DND-41 (cell line): Measurements from ENCODE around the gene PRPS1.

Source experiments
- ATAC-seq: fragments of 200-7000 bp; cut with Tn5 transposase; 3 replicates; pipeline ENCODE4 v1.9.1; 2021; ENCODE audit warnings: low read depth; ENCODE audit not compliant: insufficient read depth
- DNase-seq: peaks from one replicate; pipeline ENCODE4 v3.0.0-alpha.2; 2020
- H2AFZ ChIP-seq: 2 replicates; pipeline ENCODE4 v1.6.0; 2012; ENCODE audit warnings: low read depth, low read length
- H3K27ac ChIP-seq: 2 replicates; pipeline ENCODE4 v1.5.1; 2012; ENCODE audit warnings: low read length, inconsistent platforms
- H3K27me3 ChIP-seq: fragments of 200-600 bp; sonication (generic); 2 replicates; pipeline ENCODE4 v1.6.0; 2012; ENCODE audit warnings: low read length, mild to moderate bottlenecking, inconsistent platforms; ENCODE audit not compliant: insufficient read depth, poor library complexity
- H3K36me3 ChIP-seq: 2 replicates; pipeline ENCODE4 v1.5.1; 2012; ENCODE audit warnings: low read length, inconsistent platforms; ENCODE audit not compliant: insufficient read depth
- H3K4me1 ChIP-seq: 2 replicates; pipeline ENCODE4 v1.5.1; 2012; ENCODE audit warnings: mild to moderate bottlenecking, low read length; ENCODE audit not compliant: insufficient read depth
- H3K4me2 ChIP-seq: 2 replicates; pipeline ENCODE4 v1.6.0; 2012; ENCODE audit warnings: mild to moderate bottlenecking, moderate library complexity, low read length, inconsistent platforms; ENCODE audit not compliant: insufficient read depth
- H3K4me3 ChIP-seq, 2 experiments: fragments of 200-600 bp in 1 of 2; shearing (Covaris generic) in 1 of 2; 2 replicates each; pipeline ENCODE4 v1.5.1; 2012 to 2016; ENCODE audit warnings: inconsistent platforms in 2 of 2, low read length in 2 of 2, mild to moderate bottlenecking in 2 of 2, low read depth in 1 of 2, moderate library complexity in 1 of 2
- H3K79me2 ChIP-seq: 2 replicates; pipeline ENCODE4 v1.6.0; 2012; ENCODE audit warnings: low read length, inconsistent platforms; ENCODE audit not compliant: insufficient read depth
- H3K9ac ChIP-seq: 2 replicates; pipeline ENCODE4 v1.6.0; 2012; ENCODE audit warnings: low read depth, mild to moderate bottlenecking, inconsistent platforms, low read length, moderate library complexity
- H3K9me3 ChIP-seq: 2 replicates; pipeline ENCODE4 v1.5.1; 2012; ENCODE audit warnings: low read length, moderate library complexity, mild to moderate bottlenecking, inconsistent platforms; ENCODE audit not compliant: insufficient read depth, severe bottlenecking
- H4K20me1 ChIP-seq: 2 replicates; pipeline ENCODE4 v1.6.0; 2012; ENCODE audit warnings: low read length; ENCODE audit not compliant: insufficient read depth
- CTCF ChIP-seq: IDR thresholded peaks from 2 replicates; pipeline ENCODE4 v1.5.1; 2012; ENCODE audit warnings: borderline replicate concordance, low read length, moderate library complexity, mild to moderate bottlenecking; ENCODE audit not compliant: poor library complexity, severe bottlenecking; ENCODE audit errors: extremely low read depth
- EZH2 ChIP-seq: IDR thresholded peaks from 3 replicates; pipeline ENCODE4 v1.6.1; 2012; ENCODE audit warnings: borderline replicate concordance, low read depth, mild to moderate bottlenecking, moderate library complexity, low read length, inconsistent platforms; ENCODE audit not compliant: severe bottlenecking

PRPS1 gene

GRCh38 chrX:107673431-107673830, 45.1 kb downstream of the PRPS1 start:
- H3K79me2 ChIP-seq, result no peaks in the 10 kb centered on the region
- peak overlapping the region; percentile 65 for H3K27ac ChIP-seq
- H3K4me3 ChIP-seq, result no peak overlapping the region
- no peak for DNase-seq
- no peak for TF ChIP-seq CTCF
- H3K4me1 ChIP-seq, result peaks cover 27% of the 10 kb centered on the region
- H3K4me2 ChIP-seq, result peak overlapping the region; percentile 36
- H3K9me3 ChIP-seq, result no peaks in the 10 kb centered on the region
- no peak overlapping the region for H2AFZ ChIP-seq
- no peak for ATAC-seq
- no peaks in the 10 kb centered on the region for H3K36me3 ChIP-seq
- peaks cover 2% of the 10 kb centered on the region for H3K27me3 ChIP-seq
- no peaks in the 10 kb centered on the region; the same call in 1 of the 2 replicates for H4K20me1 ChIP-seq
- no peak overlapping the region for H3K9ac ChIP-seq

- H3K9me3 ChIP-seq, result no peaks in the 10 kb centered on the region
- no peak overlapping the region for H3K9ac ChIP-seq
- H3K27ac ChIP-seq, result peak overlapping the region; percentile 65
- H3K79me2 ChIP-seq, result no peaks in the 10 kb centered on the region
- no peaks in the 10 kb centered on the region; the same call in 1 of the 2 replicates for H4K20me1 ChIP-seq
- H2AFZ ChIP-seq, result no peak overlapping the region
- DNase-seq (peak; percentile 89), ATAC-seq (peak; percentile 98)
- peaks cover 27% of the 10 kb centered on the region for H3K4me1 ChIP-seq
- TF ChIP-seq EZH2 (no peak), CTCF (peak; percentile 15)
- no peak overlapping the region for H3K4me3 ChIP-seq
- peak overlapping the region; percentile 36 for H3K4me2 ChIP-seq
- peaks cover 2% of the 10 kb centered on the region for H3K27me3 ChIP-seq
- H3K36me3 ChIP-seq, result no peaks in the 10 kb centered on the region
Observed at GRCh38 chrX:107673933-107674479, 45.7 kb downstream of the PRPS1 start.

- H3K4me2 ChIP-seq, result peak overlapping the region; percentile 30
- no peaks in the 10 kb centered on the region for H3K36me3 ChIP-seq
- H3K9ac ChIP-seq, result no peak overlapping the region
- no peak for TF ChIP-seq EZH2
- TF ChIP-seq CTCF, result no peak
- H3K79me2 ChIP-seq, result no peaks in the 10 kb centered on the region
- no peak overlapping the region for H3K4me3 ChIP-seq
- peaks cover 27% of the 10 kb centered on the region for H3K4me1 ChIP-seq
- H3K9me3 ChIP-seq, result no peaks in the 10 kb centered on the region
- H3K27me3 ChIP-seq, result peaks cover 2% of the 10 kb centered on the region
- H4K20me1 ChIP-seq, result no peaks in the 10 kb centered on the region; the same call in 1 of the 2 replicates
- DNase-seq, result peak; percentile 7
- ATAC-seq, result peak; percentile 10
- H3K27ac ChIP-seq, result no peak overlapping the region
- H2AFZ ChIP-seq, result no peak overlapping the region
Observed at GRCh38 chrX:107674480-107675364, 46.4 kb downstream of the PRPS1 start.
